ENCODE data around the gene ARHGEF33. TPM values are rescaled to one million over a fixed set of nuclear protein-coding genes. Genes with fewer than 3 reads are reported as not detected.

Gene ARHGEF33

DNA sequence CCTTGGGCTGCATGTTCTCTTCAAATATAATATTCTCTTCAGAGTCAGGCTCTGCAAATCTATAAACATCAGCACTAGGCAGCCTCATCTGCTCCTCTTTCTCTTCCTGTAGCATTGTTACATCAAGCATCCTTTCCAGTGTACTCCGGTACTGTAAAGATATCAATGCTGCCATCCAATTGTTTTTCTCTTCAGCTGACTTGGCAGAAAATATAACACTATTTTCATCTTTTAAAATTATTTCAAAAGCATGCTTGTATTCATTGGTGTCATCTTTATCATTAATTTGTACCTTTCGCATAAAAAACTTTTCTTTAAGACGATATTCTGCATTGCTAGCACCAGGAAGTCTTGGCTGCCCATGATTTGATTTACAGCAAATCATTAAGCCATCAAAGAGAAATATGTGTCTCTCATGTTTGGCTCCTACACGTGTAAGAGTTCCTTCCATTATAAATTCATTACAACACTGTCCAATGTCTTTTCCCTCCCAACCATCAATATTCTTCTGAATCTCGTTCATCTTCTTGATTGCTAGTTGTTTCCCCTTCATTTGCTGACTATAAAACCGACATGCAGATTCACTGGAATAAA lies 133.1 kb downstream of the ARHGEF33 start:
- H3K18ac ChIP-seq (ENCODE audit: low read length): no peak overlapping the region
- no peak overlapping the region for H3K56ac ChIP-seq (ENCODE audit: low read length)
- H3K27ac ChIP-seq (ENCODE audit: low read depth, low read length): no peak overlapping the region
- WGBS (ENCODE audit: extremely low coverage, insufficient coverage, low lambda C conversion rate): no CpG with 5 or more reads among the region's 6 CpGs
- H3K4me1 ChIP-seq (ENCODE audit: control insufficient read depth, low read depth, low read length): no peaks in the 10 kb centered on the region
- no peak overlapping the region for H3K4ac ChIP-seq (ENCODE audit: low read depth, low read length)
- H2BK120ac ChIP-seq (ENCODE audit: low read depth, low read length): no peak overlapping the region
- no peak overlapping the region for H2AK5ac ChIP-seq (ENCODE audit: low read length)
- H3K79me2 ChIP-seq (ENCODE audit: control insufficient read depth, insufficient read depth, low read length): no peaks in the 10 kb centered on the region
- no peak overlapping the region for H3K4me3 ChIP-seq (ENCODE audit: low read length)
- no peak overlapping the region for H3K4me2 ChIP-seq (ENCODE audit: low read length)
- no peak overlapping the region for H2BK15ac ChIP-seq (replicated peaks; ENCODE audit: low read depth)
- H3K79me1 ChIP-seq (ENCODE audit: low read length): no peaks in the 10 kb centered on the region
- no peaks in the 10 kb centered on the region for H3K36me3 ChIP-seq (ENCODE audit: control insufficient read depth, insufficient read depth, low read length)
- H3K9ac ChIP-seq (ENCODE audit: low read length): no peak overlapping the region
- no peaks in the 10 kb centered on the region for H3K27me3 ChIP-seq (ENCODE audit: insufficient read depth, low read length, poor library complexity)
- DNase-seq: no peak
- no peak overlapping the region for H4K5ac ChIP-seq (ENCODE audit: low read length)
- H4K8ac ChIP-seq (ENCODE audit: low read depth, low read length): no peak overlapping the region
- no peak overlapping the region for H2BK5ac ChIP-seq (ENCODE audit: low read length)
- no peak overlapping the region for H3K23ac ChIP-seq (ENCODE audit: low read length)

DNA sequence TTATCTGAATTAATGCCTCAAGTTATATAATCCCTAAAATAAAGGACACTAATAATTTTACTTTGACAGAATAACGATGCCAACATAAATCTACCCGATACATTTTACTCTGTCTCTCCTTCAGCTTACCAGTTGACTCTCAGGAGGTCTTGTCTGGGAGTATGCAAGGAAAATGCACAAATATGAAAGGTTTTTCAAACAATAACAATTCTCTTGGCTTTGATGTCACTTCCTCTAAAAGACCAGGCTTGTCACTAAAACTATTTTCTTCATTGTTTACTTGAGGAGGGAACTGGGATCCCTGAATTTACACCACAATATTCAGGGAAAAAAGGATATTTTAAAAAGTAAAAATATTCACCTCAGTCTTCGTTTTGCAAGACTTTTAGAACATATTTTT lies 134.0 kb downstream of the ARHGEF33 start:
- H2BK5ac ChIP-seq (ENCODE audit: low read length): no peak overlapping the region
- no peaks in the 10 kb centered on the region for H3K27me3 ChIP-seq (ENCODE audit: insufficient read depth, low read length, poor library complexity)
- H3K56ac ChIP-seq (ENCODE audit: low read length): no peak overlapping the region
- H3K4me2 ChIP-seq (ENCODE audit: low read length): no peak overlapping the region
- no peak overlapping the region for H2AK5ac ChIP-seq (ENCODE audit: low read length)
- H2BK15ac ChIP-seq (replicated peaks; ENCODE audit: low read depth): no peak overlapping the region
- H3K18ac ChIP-seq (ENCODE audit: low read length): no peak overlapping the region
- no peaks in the 10 kb centered on the region for H3K4me1 ChIP-seq (ENCODE audit: control insufficient read depth, low read depth, low read length)
- no peak overlapping the region for H3K27ac ChIP-seq (ENCODE audit: low read depth, low read length)
- WGBS (ENCODE audit: extremely low coverage, insufficient coverage, low lambda C conversion rate): no CpG with 5 or more reads among the region's 3 CpGs
- no peaks in the 10 kb centered on the region for H3K79me2 ChIP-seq (ENCODE audit: control insufficient read depth, insufficient read depth, low read length)
- H2BK120ac ChIP-seq (ENCODE audit: low read depth, low read length): no peak overlapping the region
- H3K79me1 ChIP-seq (ENCODE audit: low read length): no peaks in the 10 kb centered on the region
- no peaks in the 10 kb centered on the region for H3K36me3 ChIP-seq (ENCODE audit: control insufficient read depth, insufficient read depth, low read length)
- H3K4ac ChIP-seq (ENCODE audit: low read depth, low read length): no peak overlapping the region
- DNase-seq: no peak
- H4K5ac ChIP-seq (ENCODE audit: low read length): no peak overlapping the region
- no peak overlapping the region for H3K23ac ChIP-seq (ENCODE audit: low read length)
- no peak overlapping the region for H3K9ac ChIP-seq (ENCODE audit: low read length)
- no peak overlapping the region for H3K4me3 ChIP-seq (ENCODE audit: low read length)
- no peak overlapping the region for H4K8ac ChIP-seq (ENCODE audit: low read depth, low read length)

DNA sequence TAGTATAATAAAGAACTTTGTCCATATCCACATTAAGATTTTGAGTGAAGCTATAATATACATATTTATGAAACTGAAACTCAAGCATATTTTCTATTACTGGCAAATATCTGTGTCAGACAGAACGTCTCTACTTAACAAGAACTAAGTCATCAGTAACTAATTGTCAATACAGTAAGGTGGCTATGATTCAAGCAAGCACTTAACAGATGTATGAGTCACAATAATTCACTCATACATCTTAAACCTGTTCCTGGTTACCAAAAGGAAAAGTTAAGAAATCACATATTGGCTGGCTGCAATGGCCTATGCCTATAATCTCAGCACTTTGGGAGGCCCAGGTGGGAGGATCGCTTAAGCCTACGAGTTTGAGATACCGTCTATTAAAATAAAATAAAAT lies 135.2 kb downstream of the ARHGEF33 start:
- no peaks in the 10 kb centered on the region for H3K4me1 ChIP-seq (ENCODE audit: control insufficient read depth, low read depth, low read length)
- no peak overlapping the region for H3K56ac ChIP-seq (ENCODE audit: low read length)
- no CpG with 5 or more reads among the region's 4 CpGs for WGBS (ENCODE audit: extremely low coverage, insufficient coverage, low lambda C conversion rate)
- no peak overlapping the region for H4K5ac ChIP-seq (ENCODE audit: low read length)
- no peak overlapping the region for H2BK120ac ChIP-seq (ENCODE audit: low read depth, low read length)
- H4K8ac ChIP-seq (ENCODE audit: low read depth, low read length): no peak overlapping the region
- no peak overlapping the region for H2BK5ac ChIP-seq (ENCODE audit: low read length)
- H3K27me3 ChIP-seq (ENCODE audit: insufficient read depth, low read length, poor library complexity): no peaks in the 10 kb centered on the region
- no peak overlapping the region for H3K9ac ChIP-seq (ENCODE audit: low read length)
- H3K79me1 ChIP-seq (ENCODE audit: low read length): no peaks in the 10 kb centered on the region
- H3K4me2 ChIP-seq (ENCODE audit: low read length): no peak overlapping the region
- H3K23ac ChIP-seq (ENCODE audit: low read length): no peak overlapping the region
- H3K18ac ChIP-seq (ENCODE audit: low read length): no peak overlapping the region
- H3K27ac ChIP-seq (ENCODE audit: low read depth, low read length): no peak overlapping the region
- H2AK5ac ChIP-seq (ENCODE audit: low read length): no peak overlapping the region
- DNase-seq: no peak
- no peak overlapping the region for H2BK15ac ChIP-seq (replicated peaks; ENCODE audit: low read depth)
- no peak overlapping the region for H3K4me3 ChIP-seq (ENCODE audit: low read length)
- no peak overlapping the region for H3K4ac ChIP-seq (ENCODE audit: low read depth, low read length)
- no peaks in the 10 kb centered on the region for H3K36me3 ChIP-seq (ENCODE audit: control insufficient read depth, insufficient read depth, low read length)
- H3K79me2 ChIP-seq (ENCODE audit: control insufficient read depth, insufficient read depth, low read length): no peaks in the 10 kb centered on the region

Small RNA genes within 50 kb of the gene (small RNA-seq; reads per million reads assigned to genes)
- not detected for gene RN7SL96P (ENCODE audit: insufficient read depth)
- not detected for gene RNU6-851P (ENCODE audit: insufficient read depth)
